Breast epithelium (tissue), 3 donors: ENCODE measurements around the gene GART.

Experiments
- CTCF ChIP-seq, 3 donors: fragments of 450-650 bp; IDR thresholded peaks; one replicate each; pipeline ENCODE4 v1.5.1; 2016 to 2017; ENCODE audit warnings: antibody characterized with exemption in 3 of 3, mild to moderate bottlenecking in 3 of 3, moderate library complexity in 3 of 3
- POLR2A ChIP-seq: fragments of 450-650 bp; IDR thresholded peaks from one replicate; pipeline ENCODE4 v1.6.1; 2016; ENCODE audit warnings: antibody characterized with exemption, mild to moderate bottlenecking, moderate library complexity

GRCh38 chr21:33478182-33478581 lies 63.7 kb downstream of the GART start:
- TF ChIP-seq CTCF (IDR thresholded peaks at IDR 0.05) (no peak), POLR2A (no peak)
